Fibroblast of skin of right quadriceps (primary cell): ENCODE measurements around the gene ALDH1A1.
A peak's percentile ranks its signal among the peaks of the same experiment; 100 is the strongest.

Source experiments
- DNase-seq: peaks from one replicate; pipeline ENCODE4 v3.0.0-alpha.2; 2013

ALDH1A1 gene

GRCh38 chr9:72913382-72914009, 39.4 kb downstream of the ALDH1A1 start:
- no peak for DNase-seq

- no peak for DNase-seq
Measured at GRCh38 chr9:72912476-72913381, 40.1 kb downstream of the ALDH1A1 start.

- no peak for DNase-seq
Measured at GRCh38 chr9:72911816-72912215, 41.0 kb downstream of the ALDH1A1 start.

- no peak for DNase-seq
Measured at GRCh38 chr9:72911247-72911775, 41.5 kb downstream of the ALDH1A1 start.

- no peak for DNase-seq
Measured at GRCh38 chr9:72909428-72909827, 43.4 kb downstream of the ALDH1A1 start.

GRCh38 chr9:72907421-72907820, 45.4 kb downstream of the ALDH1A1 start:
- DNase-seq = no peak

GRCh38 chr9:72906810-72907209, 46.0 kb downstream of the ALDH1A1 start:
- DNase-seq = no peak

- no peak for DNase-seq
Measured at GRCh38 chr9:72905514-72906480, 47.1 kb downstream of the ALDH1A1 start.

- no peak for DNase-seq
Measured at GRCh38 chr9:72904267-72905093, 48.4 kb downstream of the ALDH1A1 start.

- DNase-seq = no peak
Measured at GRCh38 chr9:72903103-72903502, 49.8 kb downstream of the ALDH1A1 start.

- DNase-seq = no peak
Measured at GRCh38 chr9:72902268-72902667, 50.6 kb downstream of the ALDH1A1 start.

- DNase-seq = no peak
Measured at GRCh38 chr9:72899734-72900477, 52.9 kb downstream of the ALDH1A1 start.

GRCh38 chr9:72898784-72899733, 53.8 kb downstream of the ALDH1A1 start:
- DNase-seq = no peak

- DNase-seq = no peak
Measured at GRCh38 chr9:72898360-72898759, 54.5 kb downstream of the ALDH1A1 start.

- DNase-seq = no peak
Measured at GRCh38 chr9:72897069-72897649, 55.7 kb downstream of the ALDH1A1 start.

GRCh38 chr9:72896439-72896838, 56.4 kb downstream of the ALDH1A1 start:
- DNase-seq = no peak

- no peak for DNase-seq
Measured at GRCh38 chr9:72895122-72895521, 57.7 kb downstream of the ALDH1A1 start.

- peak; percentile 73 for DNase-seq
Measured at GRCh38 chr9:72894342-72894741, 58.5 kb downstream of the ALDH1A1 start.

- DNase-seq = no peak
Measured at GRCh38 chr9:72893437-72893836, 59.4 kb downstream of the ALDH1A1 start.

GRCh38 chr9:72891043-72891442, 61.8 kb downstream of the ALDH1A1 start:
- DNase-seq = no peak
